ENCODE measurements around the gene HNRNPF. TPM values are rescaled to one million over a fixed set of nuclear protein-coding genes. Genes with fewer than 3 reads are reported as not detected.
"Not testable (repeated sequence)": the region's sequence is repeated elsewhere in the genome, so short reads cannot be mapped to it uniquely, and the experiment has no call there.

HNRNPF gene
- total RNA-seq, 1 donor from 2014 or later, result 268 TPM

GRCh38 chr10:43436291-43437140 lies 27.5 kb upstream of the HNRNPF start, which contains the start of gene ZNF487:
Gene ZNF487 (plus strand): TSS chr10:43437111. CDS start chr10:43475814, 38,703 bp downstream.
- TF ChIP-seq CTCF (IDR thresholded peaks at IDR 0.05; ENCODE audit: insufficient read depth, low read length, poor library complexity, severe bottlenecking), result peak; percentile 3
- Histone ChIP-seq H3K27me3 (ENCODE audit: control insufficient read depth, insufficient read depth, low read length) (no peaks in the 10 kb centered on the region), H3K4me3 (ENCODE audit: low read depth, low read length) (peak within 1 kb of the TSS; percentile 80), H3K36me3 (ENCODE audit: control insufficient read depth, insufficient read depth, low read length) (no peaks in the 10 kb centered on the region)
- DNase-seq (ENCODE audit: low read depth), result peak; percentile 56

- Histone ChIP-seq H3K4me3 (ENCODE audit: low read depth, low read length) (no peak overlapping the region), H3K27me3 (ENCODE audit: control insufficient read depth, insufficient read depth, low read length) (no peaks in the 10 kb centered on the region), H3K36me3 (ENCODE audit: control insufficient read depth, insufficient read depth, low read length) (no peaks in the 10 kb centered on the region)
- TF ChIP-seq CTCF (IDR thresholded peaks at IDR 0.05; ENCODE audit: insufficient read depth, low read length, poor library complexity, severe bottlenecking), result no peak
- DNase-seq (ENCODE audit: low read depth), result no peak
These were observed 22.1 kb upstream of the HNRNPF start for GRCh38 chr10:43430926-43431663.

- DNase-seq (ENCODE audit: low read depth), result no peak
- H3K36me3 ChIP-seq (ENCODE audit: control insufficient read depth, insufficient read depth, low read length), result no peaks in the 10 kb centered on the region
- H3K4me3 ChIP-seq (ENCODE audit: low read depth, low read length), result no peak overlapping the region
- TF ChIP-seq CTCF (IDR thresholded peaks at IDR 0.05; ENCODE audit: insufficient read depth, low read length, poor library complexity, severe bottlenecking), result no peak
- no peaks in the 10 kb centered on the region for H3K27me3 ChIP-seq (ENCODE audit: control insufficient read depth, insufficient read depth, low read length)
These were observed 18.3 kb upstream of the HNRNPF start for GRCh38 chr10:43427166-43427825.

GRCh38 chr10:43426476-43426875 lies 17.5 kb upstream of the HNRNPF start:
- DNase-seq (ENCODE audit: low read depth); H3K4me3 ChIP-seq (ENCODE audit: low read depth, low read length); H3K36me3 ChIP-seq (ENCODE audit: control insufficient read depth, insufficient read depth, low read length); H3K27me3 ChIP-seq (ENCODE audit: control insufficient read depth, insufficient read depth, low read length): not testable (repeated sequence)

GRCh38 chr10:43424416-43424815 lies 15.4 kb upstream of the HNRNPF start:
- no peaks in the 10 kb centered on the region for H3K36me3 ChIP-seq (ENCODE audit: control insufficient read depth, insufficient read depth, low read length)
- no peaks in the 10 kb centered on the region for H3K27me3 ChIP-seq (ENCODE audit: control insufficient read depth, insufficient read depth, low read length)
- TF ChIP-seq CTCF (IDR thresholded peaks at IDR 0.05; ENCODE audit: insufficient read depth, low read length, poor library complexity, severe bottlenecking), result no peak
- no peak for DNase-seq (ENCODE audit: low read depth)
- no peak overlapping the region for H3K4me3 ChIP-seq (ENCODE audit: low read depth, low read length)

- H3K36me3 ChIP-seq (ENCODE audit: control insufficient read depth, insufficient read depth, low read length); DNase-seq (ENCODE audit: low read depth); H3K27me3 ChIP-seq (ENCODE audit: control insufficient read depth, insufficient read depth, low read length); H3K4me3 ChIP-seq (ENCODE audit: low read depth, low read length): not testable (repeated sequence)
These were observed 13.0 kb upstream of the HNRNPF start for GRCh38 chr10:43421944-43422343.

Data from kidney epithelial cell (primary cell).